Activated T-cell treated with anti-CD3 and anti-CD28 coated beads for 4 hours (primary cell): Measurements from ENCODE around the gene NOTCH1.
"Not testable (repeated sequence)": the region's sequence is repeated elsewhere in the genome, so short reads cannot be mapped to it uniquely, and the experiment has no call there.

Experiments used
- DNase-seq: peaks from one replicate; pipeline ENCODE4 v3.0.0-alpha.2; 2020

NOTCH1 gene

GRCh38 chr9:136545965-136546696 is at the start of gene NOTCH1:
TSS of gene NOTCH1 (minus strand) at chr9:136546048. CDS start at chr9:136545786, 262 bp downstream.
- peak; percentile 77 for DNase-seq

- no peak for DNase-seq
Observed at GRCh38 chr9:136594492-136594891, 48.6 kb upstream of the NOTCH1 start.

- no peak for DNase-seq
Observed at GRCh38 chr9:136593581-136593980, 47.7 kb upstream of the NOTCH1 start.

GRCh38 chr9:136592666-136593065 is 46.8 kb upstream of the NOTCH1 start:
- DNase-seq = no peak

- DNase-seq = no peak
Observed at GRCh38 chr9:136590821-136591752, 45.2 kb upstream of the NOTCH1 start.

DNA sequence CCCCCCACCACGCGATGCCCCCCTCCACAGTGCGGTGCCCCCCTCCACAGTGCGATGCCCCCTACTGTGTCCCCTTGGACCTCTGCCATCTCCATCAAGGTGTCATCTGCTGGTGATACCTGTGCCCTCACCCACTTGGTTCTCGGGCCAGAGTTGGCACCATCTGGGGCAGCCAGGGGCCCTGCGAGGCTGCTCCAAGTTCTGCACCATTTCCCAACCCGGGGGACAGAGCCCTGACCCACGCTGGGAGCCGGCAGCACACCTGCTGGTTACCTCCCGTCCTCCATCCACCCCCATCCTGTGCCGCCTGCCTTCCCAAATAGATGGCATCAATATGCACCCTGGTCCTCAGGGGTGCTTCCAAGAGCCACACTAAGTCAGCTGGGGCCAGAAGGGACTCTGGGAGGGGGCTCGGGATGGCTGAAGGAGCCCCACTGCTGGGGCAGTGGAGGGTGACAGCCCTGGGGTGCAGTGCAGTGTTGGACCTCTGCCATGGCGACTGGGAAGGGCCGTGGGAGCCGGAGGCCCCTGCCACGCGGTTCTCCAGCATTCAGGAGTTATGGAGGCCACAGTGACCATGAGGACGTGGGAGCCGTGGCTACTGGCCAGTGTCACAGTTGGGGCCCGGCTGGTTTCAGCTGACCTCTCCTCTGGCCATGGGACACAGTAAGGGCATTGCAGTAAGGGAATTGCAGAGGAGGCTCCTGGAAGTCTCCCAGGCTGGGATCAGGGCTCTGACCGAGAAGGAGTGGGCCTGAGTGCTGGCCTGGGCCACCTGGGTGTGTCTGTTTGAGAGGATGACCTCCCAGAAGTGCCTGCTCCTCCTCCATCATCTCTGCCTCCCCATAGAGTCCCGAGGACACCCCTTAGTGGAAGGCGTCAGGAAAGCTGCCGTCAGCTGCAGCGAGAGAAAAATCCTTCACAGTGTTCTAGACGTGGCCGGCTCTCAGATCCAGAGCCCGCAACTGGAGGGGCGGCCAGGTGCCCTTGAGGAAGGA is 44.2 kb upstream of the NOTCH1 start:
- no peak for DNase-seq

DNA sequence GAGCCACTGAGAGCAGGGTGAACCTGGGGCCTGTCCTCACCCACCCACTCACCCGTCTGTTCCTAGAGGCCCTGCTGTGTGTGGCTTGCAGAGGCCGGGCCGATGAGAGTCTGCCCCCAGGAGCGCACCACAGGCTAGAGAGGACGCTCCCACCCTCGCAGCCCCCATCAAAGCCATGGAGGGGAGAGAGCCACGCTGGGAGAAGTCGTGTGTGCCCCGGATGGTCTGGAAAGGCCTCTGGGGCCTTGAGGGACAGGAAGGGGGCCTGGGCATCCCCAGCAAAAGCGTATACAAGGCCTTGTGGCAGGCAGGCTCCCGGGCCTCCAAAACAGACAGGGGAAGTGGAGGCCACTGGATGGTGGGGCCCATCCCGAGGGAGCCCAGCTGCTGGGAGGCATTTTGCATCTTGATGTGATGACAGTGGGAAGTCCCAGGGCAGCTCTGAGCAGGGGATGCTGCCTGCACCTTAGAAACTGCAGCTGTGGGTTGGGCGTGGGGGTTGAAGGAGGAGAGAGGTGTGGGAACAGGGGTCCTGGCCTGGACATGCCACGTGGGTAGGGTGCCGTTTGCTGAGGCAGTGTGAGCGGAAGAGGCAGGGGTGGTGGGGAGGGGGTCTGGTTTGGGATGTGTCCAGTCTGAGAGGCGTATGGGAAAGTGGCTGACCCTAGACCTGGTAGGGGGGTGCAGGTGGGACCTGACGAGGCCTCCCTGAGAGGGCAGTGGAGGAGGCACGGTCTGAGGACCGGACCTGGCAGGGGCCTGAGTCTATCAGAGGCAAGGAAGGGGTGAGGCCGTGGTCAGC is 43.0 kb upstream of the NOTCH1 start:
- no peak for DNase-seq

- no peak for DNase-seq
Observed at GRCh38 chr9:136587944-136588662, 42.3 kb upstream of the NOTCH1 start.

DNA sequence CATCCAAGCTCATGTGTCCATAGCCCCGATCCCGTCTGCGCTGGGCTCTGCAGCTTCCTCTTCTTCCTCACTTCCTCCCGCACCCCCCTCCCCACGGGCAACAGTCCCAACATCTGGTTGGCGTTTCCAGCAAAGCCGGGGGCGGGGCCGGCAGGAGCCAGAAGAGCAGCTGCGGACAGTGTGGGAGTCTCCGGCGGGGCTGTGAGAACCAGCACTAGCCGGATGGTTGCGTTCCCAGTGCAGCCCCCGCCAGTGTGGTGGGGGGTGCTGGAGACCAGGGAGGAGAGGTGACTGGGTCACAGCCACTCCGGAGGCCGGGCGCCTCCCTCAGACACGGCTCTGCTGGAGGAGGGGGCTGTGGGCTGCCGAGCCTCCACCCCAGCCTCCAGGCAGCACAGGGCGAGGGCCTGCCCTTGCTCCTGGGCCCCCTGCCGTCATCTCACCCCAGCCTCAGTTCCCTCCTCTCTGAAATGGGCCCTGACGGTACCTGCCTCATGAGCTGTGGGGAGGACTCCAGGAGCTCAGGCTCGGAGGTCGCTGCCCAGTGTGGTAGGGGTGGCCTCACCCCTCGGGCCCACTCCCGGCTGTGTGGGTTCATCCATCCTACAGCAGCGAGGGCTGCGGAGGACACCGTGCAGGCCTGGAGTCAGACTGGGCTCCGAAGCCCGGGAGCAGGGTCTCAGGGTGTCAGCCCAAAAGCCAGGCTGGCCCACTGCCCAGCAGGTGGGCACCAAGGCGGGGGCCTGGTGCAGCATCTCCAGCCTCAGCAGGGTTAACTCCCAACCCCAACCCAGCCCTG is 41.5 kb upstream of the NOTCH1 start:
- DNase-seq = no peak

- DNase-seq = no peak
Observed at GRCh38 chr9:136586391-136586953, 40.6 kb upstream of the NOTCH1 start.

DNA sequence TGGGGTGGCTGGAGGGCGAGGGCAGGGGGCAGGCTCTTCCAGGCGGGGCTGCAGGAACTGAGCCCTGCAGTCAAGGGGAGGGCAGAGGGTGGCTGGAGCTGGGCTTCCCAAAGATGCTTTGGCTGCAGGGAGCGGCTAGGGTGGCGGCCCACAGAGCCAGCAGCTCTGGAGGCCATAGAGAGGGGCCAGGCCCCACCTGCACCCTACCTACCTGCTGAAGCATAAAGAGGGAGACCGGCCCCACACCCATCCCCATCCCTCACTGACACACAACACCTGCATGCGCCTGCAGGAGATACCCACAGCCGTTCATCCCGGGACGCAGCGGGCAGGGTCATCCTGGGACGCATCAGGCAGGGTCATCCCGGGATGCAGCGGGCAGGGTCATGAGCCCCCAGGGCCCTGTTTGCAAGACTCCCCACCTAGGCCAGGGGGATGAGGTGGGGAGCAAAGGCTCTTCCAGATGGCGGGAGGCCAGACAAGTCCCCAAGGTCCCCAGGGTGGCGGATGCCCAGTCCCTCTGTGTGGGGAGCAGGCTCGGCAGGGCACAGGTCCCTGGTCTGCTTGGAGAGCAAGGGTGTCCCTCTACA is 39.8 kb upstream of the NOTCH1 start:
- no peak for DNase-seq

GRCh38 chr9:136584934-136585333 is 39.1 kb upstream of the NOTCH1 start:
- no peak for DNase-seq

DNA sequence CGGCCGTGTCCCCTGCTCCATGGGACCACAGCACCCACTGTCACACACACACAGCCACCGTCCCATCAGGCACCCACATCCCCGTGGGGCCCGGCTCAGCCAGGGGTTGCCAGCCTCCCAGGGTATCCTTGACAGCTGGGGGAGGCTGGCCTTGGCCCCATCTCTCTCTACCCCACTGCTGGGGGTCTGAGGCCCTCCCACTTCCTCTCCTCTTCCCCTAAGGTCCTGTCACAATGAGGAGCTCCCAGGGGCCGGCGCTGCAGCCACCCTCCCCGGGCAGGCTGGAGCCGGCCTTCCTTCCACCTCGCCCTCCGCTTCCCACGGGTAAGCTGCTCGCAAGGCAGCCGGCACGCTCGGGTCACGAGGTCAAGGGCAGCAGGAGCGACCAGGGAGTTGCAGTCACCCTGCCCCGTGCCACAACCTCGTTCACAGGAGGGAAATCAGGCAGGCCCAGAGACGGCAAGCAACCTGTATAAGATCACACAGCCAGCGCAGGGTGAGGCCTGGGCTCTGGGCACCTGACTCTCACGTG is 38.6 kb upstream of the NOTCH1 start:
- no peak for DNase-seq

GRCh38 chr9:136582977-136583735 is 37.3 kb upstream of the NOTCH1 start:
- DNase-seq = no peak

DNA sequence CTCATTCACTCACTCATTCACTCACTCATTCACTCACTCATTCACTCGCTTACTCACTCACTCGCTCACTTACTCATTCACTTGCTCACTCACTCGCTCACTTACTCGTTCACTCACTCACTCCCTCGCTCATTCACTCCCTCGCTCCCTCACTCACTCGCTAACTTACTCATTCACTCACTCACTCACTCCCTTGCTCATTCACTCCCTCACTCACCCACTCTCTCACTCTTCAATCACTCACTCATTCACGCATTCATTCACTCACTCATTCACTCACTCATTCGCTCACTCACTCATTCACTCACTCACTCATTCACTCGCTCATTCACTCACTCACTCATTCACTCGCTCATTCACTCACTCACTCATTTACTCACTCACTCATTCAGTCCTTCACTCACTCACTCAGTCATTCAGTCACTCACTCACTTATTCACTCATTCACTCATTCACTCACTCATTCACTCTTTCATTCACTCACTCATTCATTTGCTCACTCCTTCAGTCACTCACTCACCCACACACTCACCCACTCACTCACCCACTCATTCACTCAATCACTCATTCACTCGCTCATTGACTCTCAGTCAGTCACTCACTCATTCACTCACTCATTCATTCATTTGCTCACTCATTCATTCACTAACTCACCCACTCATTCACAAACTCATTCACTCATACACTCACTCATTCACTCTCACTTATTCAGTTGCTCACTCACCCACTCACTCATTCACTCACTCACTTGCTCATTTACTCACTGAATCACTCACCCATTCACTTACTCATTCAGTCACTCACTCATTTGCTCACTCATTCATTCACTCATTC is 36.0 kb upstream of the NOTCH1 start:
- no peak for DNase-seq

- DNase-seq = not testable (repeated sequence)
Observed at GRCh38 chr9:136579650-136580219, 33.9 kb upstream of the NOTCH1 start.
